Kidney (tissue), 14 donors: Measurements from ENCODE around the gene LRRC4C. TPM values are rescaled to one million over a fixed set of nuclear protein-coding genes. Genes with fewer than 3 reads are reported as not detected.

Source experiments
- DNase-seq, 5 donors: peaks; one replicate each; pipeline ENCODE4 v3.0.0-alpha.2; 2013 to 2020
- FAIRE-seq: peaks from 2 replicates; lab custom pipeline; 2012; peaks lifted over from hg19 to GRCh38; lab: Jason Lieb, UNC
- H3K27ac ChIP-seq, 2 donors: one replicate each; pipeline ENCODE4 v1.7.0; 2013; ENCODE audit warnings: low read depth in 2 of 2, low read length in 2 of 2, inconsistent platforms in 1 of 2
- H3K27me3 ChIP-seq: one replicate; pipeline ENCODE4 v1.7.1; 2013; ENCODE audit warnings: low read length, inconsistent platforms; ENCODE audit not compliant: control insufficient read depth, insufficient read depth
- H3K36me3 ChIP-seq, 3 donors: one replicate each; pipeline versions ENCODE4 v1.7.0 to v1.7.1; 2013; ENCODE audit warnings: low read length in 3 of 3, control low read depth in 1 of 3, inconsistent platforms in 1 of 3; ENCODE audit not compliant: insufficient read depth in 3 of 3, control insufficient read depth in 2 of 3
- H3K4me1 ChIP-seq, 3 donors: one replicate each; pipeline versions ENCODE4 v1.7.0 to v1.7.1; 2013; ENCODE audit warnings: low read length in 3 of 3, inconsistent platforms in 1 of 3, low read depth in 1 of 3; ENCODE audit not compliant: control insufficient read depth in 2 of 3, insufficient read depth in 2 of 3
- H3K4me3 ChIP-seq, 3 donors: one replicate each; pipeline versions ENCODE4 v1.7.0 to v1.8.1; 2013; ENCODE audit warnings: low read length in 3 of 3, control low read depth in 1 of 3, inconsistent platforms in 1 of 3
- H3K9ac ChIP-seq, 3 donors: one replicate each; pipeline versions ENCODE4 v1.7.0 to v1.7.1; 2013; ENCODE audit warnings: low read length in 3 of 3, control low read depth in 1 of 3, inconsistent platforms in 1 of 3
- H3K9me3 ChIP-seq, 3 donors: one replicate each; pipeline versions ENCODE4 v1.7.0 to v1.7.1; 2013; ENCODE audit warnings: low read length in 3 of 3, control low read depth in 1 of 3, inconsistent platforms in 1 of 3; ENCODE audit not compliant: control insufficient read depth in 2 of 3, insufficient read depth in 1 of 3
- intact Hi-C: fragments of 100-400 bp; cut with DNase I; formaldehyde crosslinking; loops from one replicate; pipeline ENCODE4 v1.11.1; 2022
- polyA plus RNA-seq: library from polyadenylated mRNA; stranded (reverse); fragments of 350-450 nt; fragmentation: Illumina TruSeq; extraction: RNeasy Lipid Tissue Mini Kit (QIAGEN cat#74804); gene quantifications from one replicate; pipeline ENCODE4 v1.2.3, GENCODE V29; 2014; ENCODE audit warnings: low read depth, low replicate concordance; ENCODE audit not compliant: insufficient read depth
- total RNA-seq: library from RNA; stranded (reverse); fragmentation: NEBNext Ultra II Directional; extraction: Animal tissue kit (Norgen Biotek cat#: 25700); gene quantifications from one replicate; pipeline ENCODE4 v1.2.1, GENCODE V29; 2021
- TF ChIP-seq, protein P1 (sequence below): IDR thresholded peaks from 3 replicates; pipeline ENCODE4 v1.5.1; 2012; ENCODE audit warnings: mild to moderate bottlenecking, moderate library complexity, borderline replicate concordance; ENCODE audit not compliant: insufficient read depth; ENCODE audit errors: extremely low read depth
- donor health status: control.
- donor health status: control.
- donor health status: control.
- donor health status: control.
- donor health status: control.
- donor health status: DM: yes; HTN: yes; CAD: no.
- donor health status: Normal renal cell carcinoma (clear cell type).

LRRC4C gene
- total and polyA plus RNA-seq, 2 donors from 2014 or later: 0.26 to 1.6 TPM

DNA sequence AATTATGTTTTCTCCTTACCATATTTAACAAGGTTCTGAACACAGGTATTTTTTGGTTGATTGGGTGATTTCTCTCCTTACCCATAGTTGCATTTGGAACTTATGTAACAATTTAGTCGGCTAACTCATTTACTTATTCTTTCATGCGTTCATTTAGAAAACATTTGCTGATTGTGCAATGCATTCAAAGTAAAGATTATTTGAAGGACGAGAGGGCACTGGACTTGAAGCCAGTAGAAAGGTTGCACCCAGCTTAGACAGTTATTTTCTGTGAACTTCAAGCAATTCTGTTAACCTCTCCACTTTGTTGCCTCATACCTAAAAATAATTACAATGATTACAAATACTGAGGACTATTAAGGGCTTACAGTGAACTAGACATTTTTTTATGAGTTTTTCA is 769.6 kb downstream of the LRRC4C start:
- Histone ChIP-seq H3K9ac (no peak overlapping the region), H3K27me3 (no peaks in the 10 kb centered on the region), H3K27ac (no peak overlapping the region), H3K9me3 (no peaks in the 10 kb centered on the region), H3K4me3 (no peak overlapping the region), H3K4me1 (no peaks in the 10 kb centered on the region), H3K36me3 (no peaks in the 10 kb centered on the region)
- intact Hi-C loops: no loop called here
- DNase-seq (no peak), FAIRE-seq (no peak)
- TF ChIP-seq, protein P1, sequence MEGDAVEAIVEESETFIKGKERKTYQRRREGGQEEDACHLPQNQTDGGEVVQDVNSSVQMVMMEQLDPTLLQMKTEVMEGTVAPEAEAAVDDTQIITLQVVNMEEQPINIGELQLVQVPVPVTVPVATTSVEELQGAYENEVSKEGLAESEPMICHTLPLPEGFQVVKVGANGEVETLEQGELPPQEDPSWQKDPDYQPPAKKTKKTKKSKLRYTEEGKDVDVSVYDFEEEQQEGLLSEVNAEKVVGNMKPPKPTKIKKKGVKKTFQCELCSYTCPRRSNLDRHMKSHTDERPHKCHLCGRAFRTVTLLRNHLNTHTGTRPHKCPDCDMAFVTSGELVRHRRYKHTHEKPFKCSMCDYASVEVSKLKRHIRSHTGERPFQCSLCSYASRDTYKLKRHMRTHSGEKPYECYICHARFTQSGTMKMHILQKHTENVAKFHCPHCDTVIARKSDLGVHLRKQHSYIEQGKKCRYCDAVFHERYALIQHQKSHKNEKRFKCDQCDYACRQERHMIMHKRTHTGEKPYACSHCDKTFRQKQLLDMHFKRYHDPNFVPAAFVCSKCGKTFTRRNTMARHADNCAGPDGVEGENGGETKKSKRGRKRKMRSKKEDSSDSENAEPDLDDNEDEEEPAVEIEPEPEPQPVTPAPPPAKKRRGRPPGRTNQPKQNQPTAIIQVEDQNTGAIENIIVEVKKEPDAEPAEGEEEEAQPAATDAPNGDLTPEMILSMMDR: no peak

- DNase-seq: no peak
- TF ChIP-seq, protein P1: no peak
- Histone ChIP-seq H3K27ac (no peak overlapping the region), H3K4me1 (no peaks in the 10 kb centered on the region), H3K27me3 (no peaks in the 10 kb centered on the region), H3K36me3 (no peaks in the 10 kb centered on the region), H3K9ac (no peak overlapping the region), H3K9me3 (no peaks in the 10 kb centered on the region), H3K4me3 (no peak overlapping the region)
- intact Hi-C loops: no loop called here
- FAIRE-seq: no peak
These were observed 771.1 kb downstream of the LRRC4C start for GRCh38 chr11:40688369-40688768.

DNA sequence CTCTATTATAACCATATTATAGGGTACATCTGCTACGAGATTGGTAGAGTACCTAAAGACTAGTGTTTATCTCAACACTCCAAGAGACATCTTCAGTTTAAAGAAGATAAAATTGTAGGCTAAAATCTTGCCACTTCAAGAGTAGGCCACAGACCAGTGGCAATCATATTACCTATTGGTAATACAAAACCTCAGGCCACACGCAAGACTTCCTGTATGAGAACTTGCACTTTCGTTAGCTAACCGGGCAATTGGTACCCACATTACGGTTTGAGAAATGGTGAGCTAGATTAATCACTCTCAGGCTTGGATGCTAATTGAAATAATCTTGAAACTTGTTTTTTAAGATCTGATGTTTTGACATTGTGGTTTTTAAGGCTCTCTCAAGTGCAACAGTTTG is 772.7 kb downstream of the LRRC4C start:
- no peaks in the 10 kb centered on the region for H3K4me1 ChIP-seq
- H3K9me3 ChIP-seq: no peaks in the 10 kb centered on the region
- H3K4me3 ChIP-seq: no peak overlapping the region
- intact Hi-C loops: no loop called here
- H3K9ac ChIP-seq: no peak overlapping the region
- no peak for FAIRE-seq
- TF ChIP-seq, protein P1: no peak
- H3K27me3 ChIP-seq: no peaks in the 10 kb centered on the region
- no peak overlapping the region for H3K27ac ChIP-seq
- H3K36me3 ChIP-seq: no peaks in the 10 kb centered on the region
- no peak for DNase-seq

DNA sequence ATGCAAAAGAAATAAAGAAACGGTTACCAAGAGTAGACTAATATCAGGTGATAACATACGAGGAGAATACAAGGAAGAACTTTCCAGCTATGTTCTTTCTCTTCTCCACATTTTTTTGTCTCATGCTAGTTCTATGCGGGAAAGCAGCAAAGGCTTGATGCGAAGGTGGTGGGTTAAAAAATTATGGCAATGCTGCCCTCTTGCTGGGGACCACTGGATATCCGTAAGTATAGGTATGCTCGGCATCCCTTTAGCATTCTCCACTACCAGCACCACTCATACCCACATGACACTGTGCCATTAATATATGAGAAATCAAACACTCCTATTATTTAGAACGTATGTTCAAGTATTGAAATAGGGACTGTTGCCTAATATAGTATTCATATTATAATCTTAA is 776.4 kb downstream of the LRRC4C start:
- FAIRE-seq: no peak
- no peaks in the 10 kb centered on the region for H3K27me3 ChIP-seq
- no peak overlapping the region for H3K4me3 ChIP-seq
- TF ChIP-seq, protein P1: no peak
- no peaks in the 10 kb centered on the region for H3K4me1 ChIP-seq
- no peak overlapping the region for H3K9ac ChIP-seq
- intact Hi-C loops: loop anchor here (5.0 kb wide), 1 partner anchor 169 kb away; no protein-coding TSS in a partner anchor
- H3K9me3 ChIP-seq: no peaks in the 10 kb centered on the region
- no peak overlapping the region for H3K27ac ChIP-seq
- no peaks in the 10 kb centered on the region for H3K36me3 ChIP-seq
- DNase-seq: no peak
